Liver (tissue), 3 donors: Measurements from ENCODE around the gene DCTN1.

Source experiments
- CTCF ChIP-seq: fragments of 150-350 bp; IDR thresholded peaks from 2 replicates; pipeline ENCODE4 v1.5.1; 2017; ENCODE audit warnings: improper control_type of control experiment, low read depth, low read length; ENCODE audit not compliant: missing input control
- GABPA ChIP-seq, 2 donors: IDR thresholded peaks in 1 of 2; conservative IDR thresholded peaks in 1 of 2; 2 replicates each; pipeline ENCODE4 v1.6.1; 2016; ENCODE audit warnings: antibody characterized with exemption in 2 of 2, mild to moderate bottlenecking in 1 of 2, moderate library complexity in 1 of 2
- HNF4A ChIP-seq, 2 donors: conservative IDR thresholded peaks; 2 replicates each; pipeline ENCODE4 v1.6.1; 2016; ENCODE audit warnings: antibody characterized with exemption in 2 of 2, mild to moderate bottlenecking in 2 of 2
- JUND ChIP-seq, 2 donors: IDR thresholded peaks; 2 replicates each; pipeline ENCODE4 v1.6.1; 2016; ENCODE audit warnings: antibody characterized with exemption in 2 of 2
- MAX ChIP-seq: IDR thresholded peaks from 2 replicates; pipeline ENCODE4 v1.6.1; 2016; ENCODE audit warnings: antibody characterized with exemption
- NR2F2 ChIP-seq: IDR thresholded peaks from 2 replicates; pipeline ENCODE4 v1.6.1; 2016; ENCODE audit warnings: antibody characterized with exemption
- RAD21 ChIP-seq, 2 donors: IDR thresholded peaks; 2 replicates each; pipeline ENCODE4 v1.6.1; 2016; ENCODE audit warnings: antibody characterized with exemption in 2 of 2, mild to moderate bottlenecking in 2 of 2
- SP1 ChIP-seq: IDR thresholded peaks from 2 replicates; pipeline ENCODE4 v1.6.1; 2018; ENCODE audit warnings: antibody characterized with exemption, mild to moderate bottlenecking
- donor health status: healthy.
- donor health status: healthy.

- TF ChIP-seq CTCF (no peak), SP1 (no peak), NR2F2 (no peak), RAD21 (IDR thresholded peaks at IDR 0.05) (no peak), HNF4A (conservative IDR thresholded peaks at IDR 0.05) (no peak), MAX (no peak), GABPA (IDR thresholded peaks at IDR 0.05 in 1 of 2, conservative IDR thresholded peaks at IDR 0.05 in 1 of 2) (no peak), JUND (IDR thresholded peaks at IDR 0.05) (no peak)
These were observed 45.4 kb upstream of the DCTN1 start for GRCh38 chr2:74425523-74425922.
